MM.1S (cell line): ENCODE data around the gene PRPF19.

Experiments
- DNase-seq: peaks from one replicate; pipeline ENCODE4 v3.0.0-alpha.2; 2015
- H2AFZ ChIP-seq: fragments of 300-600 bp; sonication (generic); 2 replicates; pipeline ENCODE4 v1.6.0; 2016; ENCODE audit warnings: antibody characterized with exemption, low read length
- H3F3A ChIP-seq: fragments of 300-600 bp; sonication (generic); 2 replicates; pipeline ENCODE4 v1.6.1; 2016; ENCODE audit warnings: mild to moderate bottlenecking, antibody characterized with exemption, low read length, moderate library complexity, mixed read lengths; ENCODE audit not compliant: insufficient read depth
- H3K27ac ChIP-seq: fragments of 300-600 bp; sonication (generic); 2 replicates; pipeline ENCODE4 v1.5.1; 2016; ENCODE audit warnings: mild to moderate bottlenecking, low read length
- H3K27me3 ChIP-seq: fragments of 300-600 bp; sonication (generic); replicated peaks from 2 replicates; pipeline ENCODE4 v1.6.0; 2016; ENCODE audit warnings: low read length; ENCODE audit not compliant: insufficient read depth
- H3K36me3 ChIP-seq: fragments of 300-600 bp; sonication (generic); replicated peaks from 2 replicates; pipeline ENCODE4 v1.6.1; 2016; ENCODE audit warnings: mild to moderate bottlenecking, low read length, mixed read lengths; ENCODE audit not compliant: insufficient read depth
- H3K4me1 ChIP-seq: fragments of 300-600 bp; sonication (generic); 2 replicates; pipeline ENCODE4 v1.6.1; 2016; ENCODE audit warnings: low read length, mixed read lengths
- H3K4me2 ChIP-seq: fragments of 300-600 bp; sonication (generic); 2 replicates; pipeline ENCODE4 v1.6.0; 2016; ENCODE audit warnings: low read depth, low read length
- H3K4me3 ChIP-seq: fragments of 300-600 bp; sonication (generic); 2 replicates; pipeline ENCODE4 v1.5.1; 2016; ENCODE audit warnings: low read length, mixed read lengths
- H3K79me2 ChIP-seq: fragments of 300-600 bp; sonication (generic); 2 replicates; pipeline ENCODE4 v1.6.1; 2016; ENCODE audit warnings: mixed run types, low read length, mixed read lengths
- H3K9ac ChIP-seq: fragments of 300-600 bp; sonication (generic); 2 replicates; pipeline ENCODE4 v1.6.1; 2016; ENCODE audit warnings: low read length, mixed read lengths
- H3K9me2 ChIP-seq: fragments of 300-600 bp; sonication (generic); replicated peaks from 2 replicates; pipeline ENCODE4 v1.6.1; 2016; ENCODE audit warnings: mild to moderate bottlenecking, low read length, mixed read lengths; ENCODE audit not compliant: insufficient read depth
- H3K9me3 ChIP-seq: fragments of 300-600 bp; sonication (generic); replicated peaks from 2 replicates; pipeline ENCODE4 v1.6.1; 2016; ENCODE audit warnings: mild to moderate bottlenecking, low read length, mixed read lengths; ENCODE audit not compliant: insufficient read depth
- H4K20me1 ChIP-seq: fragments of 300-600 bp; sonication (generic); 2 replicates; pipeline ENCODE4 v1.6.1; 2016; ENCODE audit warnings: mild to moderate bottlenecking, low read length, moderate library complexity, mixed read lengths; ENCODE audit not compliant: insufficient read depth
- CTCF ChIP-seq: fragments of 300-600 bp; sonication (generic); IDR thresholded peaks from 2 replicates; pipeline ENCODE4 v1.5.1; 2016; ENCODE audit warnings: antibody characterized with exemption, low read length, mixed read lengths
- EZH2 ChIP-seq: fragments of 300-600 bp; sonication (generic); optimal IDR thresholded peaks from 2 replicates; pipeline ENCODE3; 2017; ENCODE audit warnings: low read depth, mild to moderate bottlenecking, antibody characterized with exemption, low read length, mixed read lengths
- EZH2phosphoT487 ChIP-seq: fragments of 300-600 bp; sonication (generic); IDR thresholded peaks from 2 replicates; pipeline ENCODE4 v1.6.1; 2018; ENCODE audit warnings: antibody characterized with exemption, low read length

The PRPF19 gene

GRCh38 chr11:60918251-60918938 lies 12.0 kb upstream of the PRPF19 start:
- no peak overlapping the region for H2AFZ ChIP-seq
- H3F3A ChIP-seq: peaks cover 28% of the 10 kb centered on the region
- H4K20me1 ChIP-seq: peaks cover 42% of the 10 kb centered on the region
- no peak overlapping the region for H3K4me2 ChIP-seq
- no peaks in the 10 kb centered on the region for H3K9me2 ChIP-seq
- TF ChIP-seq EZH2phosphoT487 (no peak), EZH2 (no peak), CTCF (no peak)
- no peak overlapping the region for H3K27ac ChIP-seq
- peaks cover 11% of the 10 kb centered on the region for H3K36me3 ChIP-seq
- H3K9ac ChIP-seq: no peak overlapping the region
- H3K27me3 ChIP-seq: no peaks in the 10 kb centered on the region
- no peak overlapping the region for H3K4me3 ChIP-seq
- peaks cover 69% of the 10 kb centered on the region for H3K79me2 ChIP-seq
- DNase-seq: no peak
- no peaks in the 10 kb centered on the region for H3K9me3 ChIP-seq
- H3K4me1 ChIP-seq: peaks cover 26% of the 10 kb centered on the region

- Histone ChIP-seq H3K36me3 (peaks cover 11% of the 10 kb centered on the region), H3K9me3 (no peaks in the 10 kb centered on the region), H3F3A (peaks cover 19% of the 10 kb centered on the region), H3K9ac (no peak overlapping the region), H3K79me2 (peaks cover 69% of the 10 kb centered on the region), H4K20me1 (peaks cover 41% of the 10 kb centered on the region), H2AFZ (no peak overlapping the region), H3K27ac (no peak overlapping the region), H3K4me1 (peaks cover 36% of the 10 kb centered on the region), H3K4me3 (no peak overlapping the region), H3K4me2 (no peak overlapping the region), H3K9me2 (no peaks in the 10 kb centered on the region), H3K27me3 (no peaks in the 10 kb centered on the region)
- DNase-seq: no peak
- no peak for TF ChIP-seq EZH2
- no peak for TF ChIP-seq CTCF
- no peak for TF ChIP-seq EZH2phosphoT487
Observed at GRCh38 chr11:60917267-60917666, 10.9 kb upstream of the PRPF19 start.

- H3K9me3 ChIP-seq: no peaks in the 10 kb centered on the region
- H3F3A ChIP-seq: peaks cover 19% of the 10 kb centered on the region
- H3K27ac ChIP-seq: no peak overlapping the region
- no peak overlapping the region for H3K9ac ChIP-seq
- H3K4me3 ChIP-seq: no peak overlapping the region
- H3K36me3 ChIP-seq: peaks cover 11% of the 10 kb centered on the region
- DNase-seq: no peak
- H3K9me2 ChIP-seq: no peaks in the 10 kb centered on the region
- no peaks in the 10 kb centered on the region for H3K27me3 ChIP-seq
- TF ChIP-seq EZH2: no peak
- no peak for TF ChIP-seq EZH2phosphoT487
- TF ChIP-seq CTCF: no peak
- no peak overlapping the region for H2AFZ ChIP-seq
- peaks cover 41% of the 10 kb centered on the region for H3K4me1 ChIP-seq
- peaks cover 41% of the 10 kb centered on the region for H4K20me1 ChIP-seq
- peaks cover 69% of the 10 kb centered on the region for H3K79me2 ChIP-seq
- 0 out of 2 replicates have a peak overlapping the region, but pooled peaks have one; percentile 99 for H3K4me2 ChIP-seq
Observed at GRCh38 chr11:60916669-60917206, 10.4 kb upstream of the PRPF19 start.
